H9 (cell line): ENCODE measurements around the gene C1QTNF6. TPM values are rescaled to one million over a fixed set of nuclear protein-coding genes. Genes with fewer than 3 reads are reported as not detected.

Experiments used
- DNase-seq: peaks from one replicate; pipeline ENCODE4 v3.0.0-alpha.2; 2017
- H2AFZ ChIP-seq: one replicate; pipeline ENCODE4 v1.6.1; 2013; ENCODE audit warnings: mild to moderate bottlenecking, low read length, control low read depth, moderate library complexity
- H2AK5ac ChIP-seq: 2 replicates; pipeline ENCODE4 v1.6.1; 2013; ENCODE audit warnings: low read length, control low read depth, mixed read lengths; ENCODE audit not compliant: insufficient read length
- H2BK120ac ChIP-seq: one replicate; pipeline ENCODE4 v1.6.1; 2013; ENCODE audit warnings: low read depth, mild to moderate bottlenecking, low read length, control low read depth, inconsistent platforms; ENCODE audit not compliant: poor library complexity, severe bottlenecking
- H2BK12ac ChIP-seq: 2 replicates; pipeline ENCODE4 v1.6.1; 2013; ENCODE audit warnings: low read length, control low read depth, mixed read lengths, low read depth; ENCODE audit not compliant: insufficient read length
- H2BK15ac ChIP-seq: 2 replicates; pipeline ENCODE4 v1.6.1; 2013; ENCODE audit warnings: low read depth, low read length, control low read depth
- H2BK20ac ChIP-seq: one replicate; pipeline ENCODE4 v1.6.1; 2013; ENCODE audit warnings: low read depth, mild to moderate bottlenecking, low read length, control low read depth, inconsistent platforms; ENCODE audit not compliant: poor library complexity, severe bottlenecking
- H2BK5ac ChIP-seq: 2 replicates; pipeline ENCODE4 v1.6.1; 2013; ENCODE audit warnings: low read length, control low read depth, mixed read lengths; ENCODE audit not compliant: insufficient read length
- H3K14ac ChIP-seq: 2 replicates; pipeline ENCODE4 v1.6.1; 2013; ENCODE audit warnings: low read length, control low read depth; ENCODE audit not compliant: insufficient read depth
- H3K18ac ChIP-seq: 2 replicates; pipeline ENCODE4 v1.6.1; 2013; ENCODE audit warnings: low read depth, mild to moderate bottlenecking, mixed read lengths, low read length, control low read depth; ENCODE audit not compliant: insufficient read length
- H3K23ac ChIP-seq: 2 replicates; pipeline ENCODE4 v1.6.1; 2013; ENCODE audit warnings: low read length, control low read depth, mixed read lengths, low read depth; ENCODE audit not compliant: insufficient read length
- H3K23me2 ChIP-seq: 2 replicates; pipeline ENCODE4 v1.6.1; 2013; ENCODE audit warnings: low read depth, mild to moderate bottlenecking, mixed read lengths, low read length, control low read depth; ENCODE audit not compliant: insufficient read length, poor library complexity, severe bottlenecking
- H3K27ac ChIP-seq: 2 replicates; pipeline ENCODE4 v1.5.1; 2013; ENCODE audit warnings: low read length, control low read depth, mixed read lengths, low read depth; ENCODE audit not compliant: insufficient read length
- H3K27me3 ChIP-seq: 2 replicates; pipeline ENCODE4 v1.6.1; 2013; ENCODE audit warnings: low read length, control low read depth, inconsistent platforms; ENCODE audit not compliant: insufficient read depth
- H3K4ac ChIP-seq: 2 replicates; pipeline ENCODE4 v1.6.1; 2013; ENCODE audit warnings: low read depth, mild to moderate bottlenecking, control low read depth, inconsistent platforms, low read length, moderate library complexity
- H3K4me1 ChIP-seq: 2 replicates; pipeline ENCODE4 v1.6.1; 2013; ENCODE audit warnings: low read length, control low read depth, inconsistent platforms; ENCODE audit not compliant: insufficient read depth
- H3K4me2 ChIP-seq: 2 replicates; pipeline ENCODE4 v1.6.1; 2013; ENCODE audit warnings: low read length, control low read depth, mixed read lengths; ENCODE audit not compliant: insufficient read length, insufficient read depth
- H3K56ac ChIP-seq: 2 replicates; pipeline ENCODE4 v1.6.1; 2013; ENCODE audit warnings: low read depth, mild to moderate bottlenecking, mixed read lengths, low read length, control low read depth; ENCODE audit not compliant: insufficient read length
- H3K79me1 ChIP-seq: 2 replicates; pipeline ENCODE4 v1.6.1; 2013; ENCODE audit warnings: low read depth, mild to moderate bottlenecking, moderate library complexity, low read length, control low read depth, inconsistent platforms; ENCODE audit not compliant: insufficient read depth, poor library complexity, severe bottlenecking
- H3K79me2 ChIP-seq: 2 replicates; pipeline ENCODE4 v1.6.1; 2013; ENCODE audit warnings: low read length, control low read depth, inconsistent platforms; ENCODE audit not compliant: insufficient read depth
- H3K9ac ChIP-seq: 2 replicates; pipeline ENCODE4 v1.6.1; 2013; ENCODE audit warnings: low read length, control low read depth, mixed read lengths; ENCODE audit not compliant: insufficient read length; ENCODE audit errors: extremely low read depth
- H3K9me3 ChIP-seq: one replicate; pipeline ENCODE4 v1.6.1; 2013; ENCODE audit warnings: low read depth, low read length, inconsistent platforms; ENCODE audit not compliant: control insufficient read depth
- H3T11ph ChIP-seq: one replicate; pipeline ENCODE4 v1.6.1; 2013; ENCODE audit warnings: mild to moderate bottlenecking, low read length, control low read depth, inconsistent platforms
- H4K20me1 ChIP-seq: one replicate; pipeline ENCODE4 v1.6.1; 2013; ENCODE audit not compliant: control insufficient read depth, insufficient read length, insufficient read depth
- H4K5ac ChIP-seq: 2 replicates; pipeline ENCODE4 v1.6.1; 2013; ENCODE audit warnings: low read depth, mild to moderate bottlenecking, mixed read lengths, low read length, control low read depth; ENCODE audit not compliant: insufficient read length
- H4K8ac ChIP-seq: replicated peaks from 2 replicates; pipeline ENCODE4 v1.6.1; 2013; ENCODE audit warnings: low read length, control low read depth, mixed read lengths, low read depth; ENCODE audit not compliant: insufficient read length
- H4K91ac ChIP-seq: 2 replicates; pipeline ENCODE4 v1.6.1; 2013; ENCODE audit warnings: low read depth, mild to moderate bottlenecking, moderate library complexity, mixed read lengths, low read length, control low read depth; ENCODE audit not compliant: insufficient read length
- H3K27ac Mint-ChIP-seq, 3 experiments: 2 replicates in 2 of 3; 3 replicates in 1 of 3; pipeline ENCODE4 v1.8.0; 2020 to 2021; ENCODE audit warnings: mixed read lengths in 3 of 3, mild to moderate bottlenecking in 1 of 3, moderate library complexity in 1 of 3
- H3K27me3 Mint-ChIP-seq: 2 replicates; pipeline ENCODE4 v1.8.0; 2021; ENCODE audit warnings: low read depth, mild to moderate bottlenecking, moderate library complexity, mixed read lengths
- H3K36me3 Mint-ChIP-seq, 3 experiments: 2 replicates in 2 of 3; 3 replicates in 1 of 3; pipeline ENCODE4 v1.8.0; 2020 to 2021; ENCODE audit warnings: low read depth in 3 of 3, mixed read lengths in 3 of 3; ENCODE audit not compliant: insufficient read depth in 1 of 3
- H3K4me1 Mint-ChIP-seq, 2 experiments: 2 replicates each; pipeline ENCODE4 v1.8.0; 2020; ENCODE audit warnings: mixed read lengths in 2 of 2
- H3K4me3 Mint-ChIP-seq, 2 experiments: 2 replicates in 1 of 2; 3 replicates in 1 of 2; pipeline ENCODE4 v1.8.0; 2020 to 2021; ENCODE audit warnings: mild to moderate bottlenecking in 2 of 2, mixed read lengths in 2 of 2, moderate library complexity in 1 of 2
- H3K9me3 Mint-ChIP-seq, 2 experiments: 2 replicates in 1 of 2; 3 replicates in 1 of 2; pipeline ENCODE4 v1.8.0; 2020; ENCODE audit warnings: mild to moderate bottlenecking in 2 of 2, mixed read lengths in 2 of 2, moderate library complexity in 1 of 2
- CTCF ChIP-seq: fragments of 200-600 bp; sonication (generic); conservative IDR thresholded peaks from 3 replicates; pipeline ENCODE4 v1.8.0; 2021; ENCODE audit warnings: antibody characterized with exemption, mild to moderate bottlenecking
- WGBS: extraction: QIAGEN DNeasy Blood & Tissue Kit; methylation state at CpG from one replicate; pipeline ENCODE4 v1.1.7; 2013; ENCODE audit warnings: missing lambda C conversion rate, low lambda C conversion rate, mixed read lengths; ENCODE audit not compliant: insufficient read length; ENCODE audit errors: extremely low coverage; 5-methylcytosine and 5-hydroxymethylcytosine counted together
- total RNA-seq: library from RNA; stranded (reverse); gene quantifications from 2 replicates; pipeline ENCODE4 v1.2.1, GENCODE V29; 2021

The C1QTNF6 gene
- total RNA-seq, 1 experiment from 2014 or later: 5.0 TPM

- TF ChIP-seq CTCF: no peak
- no peak overlapping the region for H2AFZ ChIP-seq
- H3K9me3 ChIP-seq: no peaks in the 10 kb centered on the region
- no peak overlapping the region for H2BK20ac ChIP-seq
- no peak overlapping the region for H3K56ac ChIP-seq
- H2BK15ac ChIP-seq: no peak overlapping the region
- no peak overlapping the region for H3K9ac ChIP-seq
- no peak overlapping the region for H2AK5ac ChIP-seq
- H2BK120ac ChIP-seq: no peak overlapping the region
- Mint-ChIP-seq H3K4me3 (no peak overlapping the region), H3K9me3 (no peaks in the 10 kb centered on the region), H3K36me3 (no peaks in the 10 kb centered on the region; a peak in 1 of 7 replicates), H3K27ac (peak overlapping the region in 1 of 3 experiments; percentile 32; a peak in 1 of 7 replicates), H3K4me1 (peaks cover 2 to 14% of the 10 kb centered on the region in 2 experiments; a peak in 2 of 4 replicates), H3K27me3 (peaks cover 17% of the 10 kb centered on the region)
- no peaks in the 10 kb centered on the region for H3K79me1 ChIP-seq
- H3K79me2 ChIP-seq: no peaks in the 10 kb centered on the region
- no CpG with 5 or more reads among the region's 10 CpGs for WGBS
- H4K91ac ChIP-seq: no peak overlapping the region
- H3K4me2 ChIP-seq: no peak overlapping the region
- H3K23me2 ChIP-seq: no peaks in the 10 kb centered on the region
- H3K18ac ChIP-seq: no peak overlapping the region
- H2BK12ac ChIP-seq: no peak overlapping the region
- H3K27me3 ChIP-seq: no peaks in the 10 kb centered on the region
- H3T11ph ChIP-seq: no peak overlapping the region
- no peak overlapping the region for H4K8ac ChIP-seq
- no peak overlapping the region for H3K14ac ChIP-seq
- H4K20me1 ChIP-seq: no peaks in the 10 kb centered on the region
- DNase-seq: no peak
- H2BK5ac ChIP-seq: no peak overlapping the region
- no peak overlapping the region for H4K5ac ChIP-seq
- H3K4me1 ChIP-seq: no peaks in the 10 kb centered on the region
- H3K23ac ChIP-seq: no peak overlapping the region
- no peak overlapping the region for H3K27ac ChIP-seq
- H3K4ac ChIP-seq: no peak overlapping the region
Measured at GRCh38 chr22:37144180-37144554, 43.9 kb downstream of the C1QTNF6 start.
